K562 (cell line): ENCODE results near the gene ANGPTL3. TPM values are rescaled to one million over a fixed set of nuclear protein-coding genes. Genes with fewer than 3 reads are reported as not detected.
A peak's percentile ranks its signal among the peaks of the same experiment; 100 is the strongest.

Source experiments
- ATAC-seq: fragments of 200-7000 bp; cut with Tn5 transposase; 3 replicates; pipeline ENCODE4 v1.9.1; 2020; ENCODE audit warnings: moderate library complexity
- BruUV-seq: library from RNA; stranded (reverse); fragments of 400-500 nt; replicated peaks from 2 replicates; lab custom pipeline; 2021; lab: Mats Ljungman, UMichigan
- CTCF ChIA-PET: fragments of 300-600 bp; formaldehyde crosslinking; extraction: SDS; loops from one replicate; lab custom pipeline; 2021; ENCODE audit warnings: low intra/inter-chr PET ratio; lab: Yijun Ruan, JAX
- POLR2A ChIA-PET: fragments of 300-600, 350-650 bp; sonication (Branson Sonifier 250); formaldehyde crosslinking; extraction: SDS; loops from one replicate; lab custom pipeline; 2021; ENCODE audit warnings: antibody characterized with exemption, inconsistent platforms; lab: Yijun Ruan, JAX
- DNase-seq, 4 experiments: peaks; one replicate each; pipeline versions ENCODE4 v3.0.0 to v3.0.0-alpha.2; 2011 to 2018; ENCODE audit warnings: low spot score in 3 of 4, mixed read lengths in 3 of 4; ENCODE audit errors: extremely low read depth in 1 of 4
- FAIRE-seq: peaks from 2 replicates; lab custom pipeline; 2011; peaks lifted over from hg19 to GRCh38; lab: Jason Lieb, UNC
- H2AFZ ChIP-seq: 2 replicates; pipeline ENCODE4 v1.6.0; 2011; ENCODE audit warnings: low read depth, low read length, control low read depth, inconsistent platforms
- H3K27ac ChIP-seq: fragments of 200-600 bp; 3 replicates; pipeline ENCODE4 v1.8.0; 2011; ENCODE audit warnings: low read depth, mild to moderate bottlenecking, control low read depth, inconsistent platforms, low read length, moderate library complexity, mixed read lengths; ENCODE audit errors: extremely low read depth
- H3K27me3 ChIP-seq, 2 experiments: fragments of 300-600 bp in 1 of 2; 2 replicates in 1 of 2; 3 replicates in 1 of 2; pipeline versions ENCODE4 v1.6.0 to v1.8.0; 2011; ENCODE audit warnings: inconsistent platforms in 2 of 2, low read length in 2 of 2, mild to moderate bottlenecking in 1 of 2, mixed read lengths in 1 of 2, moderate library complexity in 1 of 2; ENCODE audit not compliant: control insufficient read depth in 2 of 2, insufficient read depth in 2 of 2
- H3K36me3 ChIP-seq: fragments of 300-600 bp; 3 replicates; pipeline ENCODE4 v1.8.0; 2011; ENCODE audit warnings: mild to moderate bottlenecking, low read length, inconsistent platforms; ENCODE audit not compliant: control insufficient read depth, insufficient read depth
- H3K4me1 ChIP-seq, 2 experiments: fragments of 200-600 bp in 1 of 2; replicated peaks in 1 of 2; 2 replicates in 1 of 2; 3 replicates in 1 of 2; pipeline versions ENCODE4 v1.5.1 to v1.8.0; 2011; ENCODE audit warnings: inconsistent platforms in 2 of 2, low read length in 2 of 2, mild to moderate bottlenecking in 1 of 2, mixed read lengths in 1 of 2, moderate library complexity in 1 of 2; ENCODE audit not compliant: control insufficient read depth in 2 of 2, insufficient read depth in 2 of 2
- H3K4me2 ChIP-seq: 2 replicates; pipeline ENCODE4 v1.6.1; 2011; ENCODE audit warnings: low read length, control low read depth, inconsistent platforms, mixed read lengths; ENCODE audit not compliant: insufficient read depth
- H3K4me3 ChIP-seq: fragments of 200-600 bp; sonication (generic), shearing (Covaris generic); 2 replicates; pipeline ENCODE4 v1.5.1; 2016; ENCODE audit warnings: control low read depth, inconsistent platforms
- H3K79me2 ChIP-seq: fragments of 200-600 bp; 3 replicates; pipeline ENCODE4 v1.8.0; 2011; ENCODE audit warnings: low read length, inconsistent platforms; ENCODE audit not compliant: control insufficient read depth, insufficient read depth
- H3K9ac ChIP-seq, 2 experiments: 2 replicates each; pipeline versions ENCODE4 v1.6.0 to v1.6.1; 2011; ENCODE audit warnings: low read depth in 2 of 2, low read length in 2 of 2, control low read depth in 1 of 2, inconsistent platforms in 1 of 2, mild to moderate bottlenecking in 1 of 2, mixed read lengths in 1 of 2; ENCODE audit not compliant: insufficient read depth in 1 of 2
- H3K9me1 ChIP-seq: one replicate; pipeline ENCODE4 v1.6.0; 2011; ENCODE audit warnings: inconsistent platforms, mild to moderate bottlenecking, low read length, moderate library complexity; ENCODE audit not compliant: control insufficient read depth, insufficient read depth
- H3K9me3 ChIP-seq: replicated peaks from 2 replicates; pipeline ENCODE4 v1.5.1; 2011; ENCODE audit warnings: low read depth, low read length, inconsistent platforms; ENCODE audit not compliant: control insufficient read depth, insufficient read depth
- H4K20me1 ChIP-seq: replicated peaks from 2 replicates; pipeline ENCODE4 v1.6.1; 2011; ENCODE audit warnings: low read length, inconsistent platforms, mixed read lengths; ENCODE audit not compliant: control insufficient read depth, insufficient read depth
- C11orf30 ChIP-seq: fragments of 450-650 bp; IDR thresholded peaks from 2 replicates; pipeline ENCODE4 v1.6.1; 2016; ENCODE audit warnings: low read depth, mild to moderate bottlenecking
- MAFG ChIP-seq: fragments of 450-650 bp; conservative IDR thresholded peaks from 2 replicates; pipeline ENCODE4 v1.6.1; 2016; ENCODE audit warnings: missing genetic modification characterization, missing compliant biosample characterization
- MAZ ChIP-seq, 2 experiments: fragments of 450-650 bp in 1 of 2; sonication (generic) in 1 of 2; formaldehyde crosslinking; IDR thresholded peaks in 1 of 2; conservative IDR thresholded peaks in 1 of 2; 2 replicates each; pipeline versions ENCODE4 v1.4.0 to v1.5.0; 2020; ENCODE audit warnings: mild to moderate bottlenecking in 1 of 2, missing genetic modification reagents in 1 of 2
- NFE2 ChIP-seq: IDR thresholded peaks from 2 replicates; pipeline ENCODE4 v1.6.1; 2014; ENCODE audit warnings: antibody characterized with exemption, low read depth
- ZNF133 ChIP-seq: fragments of 250-450 bp; sonication (Bioruptor Pico); IDR thresholded peaks from 2 replicates; pipeline ENCODE4 v1.4.0; 2020; ENCODE audit warnings: mild to moderate bottlenecking
- ZNF316 ChIP-seq: fragments of 450-650 bp; IDR thresholded peaks from 2 replicates; pipeline ENCODE4 v1.6.1; 2016
- WGBS: fragments of 100-300 bp; shearing (Covaris generic); methylation state at CpG from one replicate; pipeline ENCODE4 v1.1.6; 2016; ENCODE audit warnings: low coverage, mixed read lengths; ENCODE audit not compliant: insufficient coverage; ENCODE audit errors: missing lambda C conversion rate; 5-methylcytosine and 5-hydroxymethylcytosine counted together
- in situ Hi-C: fragments of 300-500 bp; cut with MboI; formaldehyde crosslinking; loops from 4 replicates; pipeline ENCODE4 v1.15.0; 2018; ENCODE audit warnings: inconsistent platforms, mixed read lengths
- intact Hi-C: fragments of 100-400 bp; cut with micrococcal nuclease; formaldehyde crosslinking; loops from 2 replicates; pipeline ENCODE4 v1.14.2; 2022
- polyA plus RNA-seq, 8 experiments: library from polyadenylated mRNA; depleted of rRNA in 4 of 8; stranded (reverse) in 5 of 8; unstranded in 3 of 8; fragments of >200 nt; fragmentation: Nextera tagmentation in 2 of 8; fragmentation: Illumina TruSeq in 1 of 8; extraction: Ambion mirVana in 2 of 8; extraction: Trizol in 1 of 8; gene quantifications; 2 replicates each; pipeline versions ENCODE4 v1.2.1 to v1.2.3, GENCODE V29; 2011 to 2014; ENCODE audit warnings: inconsistent platforms in 1 of 8, missing spikeins in 1 of 8
- total RNA-seq, 7 experiments: library from RNA; depleted of rRNA in 6 of 7; stranded (reverse); fragments of >200 nt in 6 of 7; fragmentation: Illumina TruSeq in 2 of 7; extraction: Trizol in 2 of 7; gene quantifications; 2 replicates each; pipeline versions ENCODE4 v1.2.1 to v1.2.3, GENCODE V29; 2011 to 2021; ENCODE audit warnings: low replicate concordance in 1 of 7

ANGPTL3 gene
- total and polyA plus RNA-seq, 9 of the 15 experiments (the other 6 are each of a cell fraction or from before 2014, with no cell fraction given) = not detected

DNA sequence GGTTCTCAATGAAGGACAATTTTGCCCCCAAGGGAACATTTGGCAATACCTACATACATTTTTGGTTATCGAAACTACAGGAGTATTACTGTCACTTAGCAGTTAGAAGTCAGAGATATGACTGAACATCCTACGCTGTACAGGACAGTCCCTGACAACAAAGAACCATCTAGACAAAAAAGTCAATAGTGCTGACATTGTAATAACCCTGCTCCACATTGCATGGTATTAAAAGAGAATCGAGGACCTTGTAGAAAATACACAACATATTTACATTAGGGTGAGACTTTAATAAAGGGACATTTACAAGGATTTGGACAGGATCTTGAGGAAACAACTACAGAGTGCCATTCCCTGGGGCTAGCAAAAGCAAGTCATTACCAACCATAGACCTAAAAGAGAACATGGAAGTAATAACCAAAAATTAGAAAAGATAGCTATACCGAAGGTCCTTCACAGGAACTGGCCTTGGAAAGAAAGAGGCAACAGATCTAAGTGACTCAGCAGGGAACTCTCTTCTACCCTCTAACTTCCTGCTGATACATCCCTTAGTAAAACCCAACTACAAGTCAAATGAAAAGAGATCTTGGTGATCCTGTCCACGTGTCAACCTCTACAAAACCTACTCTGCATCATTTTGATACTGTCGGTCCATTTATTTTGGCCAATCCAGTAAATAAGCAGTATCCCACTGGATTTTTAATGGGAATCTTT is 40.2 kb downstream of the ANGPTL3 start:
- Histone ChIP-seq H3K27ac (peak overlapping the region; percentile 34; the same call in 1 of the 3 replicates), H3K9ac (no peak overlapping the region), H3K4me2 (no peak overlapping the region), H4K20me1 (no peaks in the 10 kb centered on the region), H3K4me1 (no peaks in the 10 kb centered on the region), H3K27me3 (no peaks in the 10 kb centered on the region), H3K4me3 (no peak overlapping the region), H3K9me3 (no peaks in the 10 kb centered on the region; the same call in 1 of the 2 replicates), H3K36me3 (peaks cover 7% of the 10 kb centered on the region; the same call in 1 of the 3 replicates), H2AFZ (peak overlapping the region; percentile 43; the same call in 1 of the 2 replicates), H3K79me2 (no peaks in the 10 kb centered on the region), H3K9me1 (no peaks in the 10 kb centered on the region)
- in situ Hi-C loops (no loop called here), intact Hi-C loops (no loop called here)
- FAIRE-seq (peak; percentile 42), DNase-seq (peak in 3 of 4 experiments; percentile 8 to 22 (median 11)), ATAC-seq (no peak)
- ChIA-PET POLR2A (no interaction called here), CTCF (no interaction called here)
- BruUV-seq = no TSS peak
- TF ChIP-seq MAFG (0 out of 2 replicates have a peak, but pooled peaks have one; percentile 19), C11orf30 (peak; percentile 42; the same call in 1 of the 2 replicates), ZNF316 (peak; percentile 72), MAZ (CRISPR knock-in tag; conservative IDR thresholded peaks at IDR 0.05 in 1 of 2, IDR thresholded peaks at IDR 0.05 in 1 of 2) (no peak), NFE2 (peak; percentile 56; the same call in 1 of the 2 replicates), ZNF133 (CRISPR knock-in tag) (no peak)
- 54% methylated on average over 6 of the region's 6 CpGs for WGBS
